HK-2 (cell line): ENCODE results near the gene CASS4.

Experiments used
- DNase-seq: peaks from one replicate; pipeline ENCODE4 v3.0.0-alpha.2; 2018; ENCODE audit not compliant: unreplicated experiment

CASS4 gene

GRCh38 chr20:56424931-56425330, 12.9 kb downstream of the CASS4 start:
- DNase-seq, result no peak

DNA sequence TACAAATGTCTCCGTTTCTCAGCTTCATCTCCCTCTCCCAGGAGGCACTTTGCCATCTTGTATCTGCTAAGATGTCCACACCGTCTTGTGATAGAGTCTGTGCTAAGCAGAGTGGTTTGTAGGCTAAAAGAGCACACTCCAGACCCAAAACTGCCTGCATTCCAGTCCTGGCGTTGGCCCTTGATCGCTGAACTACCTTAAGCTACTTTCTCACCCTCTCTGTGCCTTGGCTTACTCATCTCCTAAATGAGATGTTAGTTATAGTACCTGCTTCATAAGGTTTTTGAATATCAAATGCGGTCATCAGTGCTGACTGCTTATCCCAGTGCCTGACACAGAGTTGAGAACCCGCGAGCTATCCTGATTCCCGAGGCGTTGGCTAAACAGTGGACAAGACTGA, 14.0 kb downstream of the CASS4 start:
- no peak for DNase-seq

DNA sequence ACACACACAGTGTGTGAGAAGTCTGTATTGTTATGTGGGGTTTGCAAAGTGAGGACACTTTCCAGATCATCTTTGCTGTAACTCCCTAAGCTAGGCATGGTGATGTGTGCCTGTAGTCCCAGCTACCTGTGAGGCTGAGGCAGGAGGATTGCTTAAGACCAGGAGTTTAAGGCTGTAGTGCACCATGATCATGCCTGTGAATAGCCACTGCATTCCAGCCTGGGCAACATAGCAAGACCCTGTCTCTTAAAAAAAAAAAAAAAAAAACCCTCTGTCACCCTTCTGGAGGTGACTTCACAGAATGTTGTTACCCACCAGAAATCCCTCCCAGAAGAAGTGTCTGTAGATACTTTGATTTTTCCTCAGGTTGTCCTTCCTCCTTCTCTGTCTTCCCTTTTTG, 14.9 kb downstream of the CASS4 start:
- DNase-seq, result no peak

- no peak for DNase-seq
These were observed 15.7 kb downstream of the CASS4 start for GRCh38 chr20:56427797-56428196.

DNA sequence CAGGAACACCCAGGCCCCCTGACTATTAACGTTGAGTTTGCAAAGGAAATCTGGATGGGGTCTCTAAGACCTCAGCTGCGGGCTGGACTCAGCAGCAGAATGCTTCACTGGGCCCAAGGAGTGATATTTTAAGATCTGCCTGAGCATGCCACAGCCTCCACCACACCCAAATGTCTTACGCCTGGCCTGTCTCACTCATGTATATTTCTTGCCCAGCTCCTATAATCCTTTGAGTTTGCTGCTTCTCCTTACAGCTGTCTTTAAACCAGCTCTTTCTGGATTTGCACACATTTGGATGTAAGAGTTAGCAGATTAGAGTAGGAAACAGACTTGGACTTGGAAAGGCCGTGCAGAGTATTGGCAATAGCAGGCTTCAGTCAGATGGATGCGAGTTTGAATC, 16.4 kb downstream of the CASS4 start:
- no peak for DNase-seq

- no peak for DNase-seq
These were observed 16.8 kb downstream of the CASS4 start for GRCh38 chr20:56428881-56429280.

GRCh38 chr20:56429502-56429901, 17.4 kb downstream of the CASS4 start:
- DNase-seq, result peak; percentile 57

DNA sequence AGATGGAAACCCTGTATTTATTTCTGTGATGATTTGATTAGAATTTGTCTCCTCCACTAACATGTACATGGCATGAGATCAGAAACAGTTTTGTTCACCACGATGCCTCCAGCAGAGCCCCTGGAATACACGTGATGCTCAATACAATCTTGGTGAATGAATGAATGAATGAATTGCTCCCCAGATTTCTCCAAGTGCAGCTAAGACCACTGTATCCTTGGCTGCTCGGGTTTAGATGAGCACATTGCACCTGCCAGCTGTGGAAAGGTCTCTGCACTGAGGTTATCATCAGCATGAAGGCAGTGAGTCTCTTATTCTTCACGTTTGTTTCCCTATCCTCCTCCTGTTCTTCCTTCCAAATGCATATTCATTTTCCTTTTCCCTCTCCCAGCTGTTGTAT, 17.9 kb downstream of the CASS4 start:
- no peak for DNase-seq

- DNase-seq, result no peak
These were observed 18.4 kb downstream of the CASS4 start for GRCh38 chr20:56430461-56430860.

- DNase-seq, result no peak
These were observed 18.9 kb downstream of the CASS4 start for GRCh38 chr20:56430957-56431356.

DNA sequence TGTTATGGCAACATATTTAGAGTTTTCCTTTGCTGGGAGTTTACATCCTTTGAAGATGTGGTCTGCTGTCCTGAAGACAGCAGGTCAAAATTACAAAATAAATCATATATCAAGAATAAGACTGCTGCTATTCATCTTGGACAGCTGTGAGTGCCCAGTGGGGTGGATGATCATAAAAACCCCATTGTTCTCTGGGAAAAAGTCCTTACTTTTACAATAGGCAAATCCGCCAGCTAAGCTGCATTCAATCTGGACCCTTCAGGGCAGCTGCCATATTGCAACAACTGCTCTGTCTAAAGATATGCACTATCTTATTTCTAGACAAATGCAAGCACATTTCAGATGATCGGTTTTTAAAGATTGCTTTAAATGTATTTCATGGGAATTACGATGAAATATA, 19.4 kb downstream of the CASS4 start:
- DNase-seq, result no peak

DNA sequence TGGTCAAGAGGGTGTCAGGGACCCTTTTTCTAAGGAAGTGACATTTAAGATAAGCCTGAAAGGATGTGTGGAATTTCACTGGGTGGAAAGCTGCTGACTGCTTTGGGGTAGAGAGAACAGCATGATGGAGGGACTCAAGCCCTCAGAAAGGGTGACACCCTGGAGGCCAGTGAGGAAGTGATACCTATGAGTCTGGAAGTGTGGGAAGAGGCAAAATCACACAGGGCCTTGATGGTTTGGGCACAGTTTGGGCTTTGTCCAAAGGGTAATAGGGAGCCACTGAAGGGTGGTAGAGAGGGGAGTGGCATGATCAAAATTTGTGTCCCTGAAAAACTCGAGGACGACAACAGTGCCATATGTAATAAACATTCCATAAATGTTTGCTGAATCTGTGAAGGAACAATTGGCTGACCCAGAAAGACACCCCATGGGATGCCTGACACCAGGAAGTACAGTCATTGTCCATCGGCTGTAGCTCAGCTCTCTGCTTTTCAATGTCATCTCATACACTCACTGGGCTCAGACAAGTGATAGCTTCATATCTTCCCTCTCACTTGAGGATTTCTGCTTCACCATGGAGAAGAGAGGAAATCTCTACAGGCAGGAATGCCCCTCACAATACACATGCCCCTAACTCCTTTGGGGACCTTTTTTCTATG, 21.3 kb downstream of the CASS4 start:
- no peak for DNase-seq

DNA sequence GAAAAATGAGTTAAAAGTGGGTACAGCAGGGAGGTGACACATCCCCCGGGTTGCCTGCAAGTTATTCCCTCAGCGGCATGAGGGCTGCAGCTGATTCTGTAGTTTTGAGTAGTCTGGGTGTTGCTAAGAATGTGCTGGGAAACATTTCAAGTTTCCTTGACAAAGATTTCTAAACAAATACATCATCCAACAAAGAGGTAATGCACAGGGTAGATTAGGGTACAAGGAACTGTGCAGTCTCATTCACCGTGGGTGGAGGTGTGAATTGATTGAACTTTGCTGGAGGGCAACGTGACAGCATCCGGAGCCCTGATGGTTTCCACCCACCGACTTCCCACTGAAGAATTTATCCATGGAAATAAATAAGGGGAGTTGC, 21.8 kb downstream of the CASS4 start:
- DNase-seq, result no peak

GRCh38 chr20:56437196-56437960, 25.3 kb downstream of the CASS4 start:
- no peak for DNase-seq

DNA sequence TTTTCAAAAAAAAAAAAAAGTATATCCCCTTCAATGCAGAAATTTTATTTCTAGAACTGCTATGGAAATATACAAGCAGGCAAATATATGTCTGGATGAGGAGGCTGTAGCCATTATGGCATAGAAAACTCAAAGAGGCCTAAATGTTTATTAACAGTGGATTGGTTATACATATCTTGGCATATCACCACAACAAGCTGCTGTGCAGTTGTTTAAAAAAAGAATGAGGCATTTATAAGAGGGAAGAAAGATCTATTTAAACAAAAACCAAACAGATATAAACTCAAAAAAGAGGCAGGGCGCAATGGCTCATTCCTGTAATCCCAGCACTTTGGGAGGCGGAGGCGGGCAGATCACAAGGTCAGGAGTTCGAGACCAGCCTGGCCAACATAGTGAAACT, 26.2 kb downstream of the CASS4 start:
- no peak for DNase-seq

GRCh38 chr20:56439771-56440291, 27.8 kb downstream of the CASS4 start:
- peak; percentile 20 for DNase-seq

DNA sequence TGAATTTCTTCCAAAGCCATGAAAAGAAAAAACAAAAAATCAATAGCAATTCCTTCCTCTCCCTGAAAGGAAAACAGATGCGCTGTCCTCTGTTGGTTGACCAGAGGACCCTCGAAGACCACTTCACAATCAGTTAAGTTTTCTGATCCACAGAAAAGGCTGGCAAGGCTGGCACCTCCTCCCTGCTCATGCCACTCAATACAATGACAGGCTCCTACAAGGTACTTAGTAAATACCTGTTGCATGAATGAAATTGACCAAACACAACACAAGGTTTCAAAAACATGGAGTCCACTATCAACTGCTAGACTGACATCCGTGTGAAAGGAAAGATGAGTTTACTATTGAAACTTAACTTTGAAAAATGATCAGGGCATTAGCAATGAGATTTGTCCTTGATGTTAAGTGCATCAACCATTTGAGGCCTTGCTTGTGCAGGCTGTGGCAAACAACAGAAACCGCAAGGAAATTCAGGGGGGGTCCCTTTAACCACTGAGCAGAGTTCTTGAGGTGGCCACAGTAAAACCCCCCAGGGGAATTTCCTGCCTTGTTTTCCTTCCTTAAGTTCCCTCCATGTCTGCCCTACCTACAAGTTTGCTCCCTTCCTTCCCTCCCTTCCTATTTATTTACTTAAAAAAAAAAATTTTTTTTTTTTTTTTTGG, 28.4 kb downstream of the CASS4 start:
- DNase-seq, result no peak

- DNase-seq, result no peak
These were observed 30.6 kb downstream of the CASS4 start for GRCh38 chr20:56442389-56443365.

DNA sequence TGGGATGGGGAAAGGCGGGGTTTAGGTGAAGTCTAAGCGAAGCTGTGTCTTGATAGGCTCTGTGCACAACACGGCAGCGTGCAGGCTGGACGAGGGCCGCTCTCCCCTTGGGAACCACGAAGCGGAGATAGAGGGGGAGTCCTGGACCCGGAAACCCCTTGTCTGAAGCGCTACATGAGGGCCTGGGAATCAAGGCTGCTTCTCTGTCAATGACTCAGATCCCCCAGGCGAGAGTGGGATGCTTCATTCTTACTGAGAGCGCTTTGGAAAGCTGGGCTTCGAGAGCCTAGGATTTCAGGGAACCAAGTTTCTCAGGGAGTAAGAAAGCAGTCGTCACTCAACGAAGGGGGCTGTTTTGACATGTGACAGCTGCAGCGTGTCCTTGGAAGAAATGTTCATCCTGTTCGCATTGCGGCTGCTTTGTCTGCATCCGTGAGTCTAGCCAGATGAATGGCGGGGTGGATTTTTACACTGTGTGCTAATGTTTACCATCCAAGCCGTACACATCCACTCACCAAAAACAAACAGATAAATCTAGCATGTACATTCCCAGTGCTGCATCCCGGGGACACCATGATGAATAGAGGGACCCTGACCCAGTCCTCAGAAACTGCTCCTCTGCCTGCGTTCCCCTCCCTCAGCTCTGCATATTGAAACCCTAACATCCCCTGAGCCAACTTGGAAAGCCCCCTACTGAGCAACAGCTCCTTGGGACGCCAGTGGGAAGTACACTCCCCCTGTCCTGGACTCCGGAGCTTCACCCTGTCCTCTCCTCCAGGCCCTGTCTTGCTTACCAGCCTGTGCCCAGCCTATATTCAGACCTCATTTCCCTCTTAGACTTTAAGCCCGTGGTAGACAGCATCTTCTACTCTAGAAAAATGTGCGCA, 31.8 kb downstream of the CASS4 start:
- no peak for DNase-seq

DNA sequence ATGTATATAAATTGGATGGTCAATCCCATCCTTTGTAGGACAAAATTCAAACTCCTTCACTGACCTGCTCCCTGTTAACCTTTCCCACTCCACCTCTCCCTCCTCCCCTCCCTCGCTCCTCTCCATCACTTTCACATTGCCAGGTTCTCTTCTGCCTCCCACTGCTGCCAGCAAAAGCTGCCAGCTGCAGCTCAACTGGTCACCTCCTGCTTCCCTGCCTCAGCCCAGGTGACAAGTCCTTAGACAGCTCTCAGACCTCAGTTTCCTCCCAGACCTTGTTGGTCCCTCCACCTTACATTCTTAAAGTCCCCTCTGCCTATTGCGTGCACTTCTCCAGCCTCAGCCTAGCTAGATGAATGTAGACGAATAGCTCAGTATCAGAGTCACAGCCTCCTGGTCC, 33.1 kb downstream of the CASS4 start:
- DNase-seq, result no peak

DNA sequence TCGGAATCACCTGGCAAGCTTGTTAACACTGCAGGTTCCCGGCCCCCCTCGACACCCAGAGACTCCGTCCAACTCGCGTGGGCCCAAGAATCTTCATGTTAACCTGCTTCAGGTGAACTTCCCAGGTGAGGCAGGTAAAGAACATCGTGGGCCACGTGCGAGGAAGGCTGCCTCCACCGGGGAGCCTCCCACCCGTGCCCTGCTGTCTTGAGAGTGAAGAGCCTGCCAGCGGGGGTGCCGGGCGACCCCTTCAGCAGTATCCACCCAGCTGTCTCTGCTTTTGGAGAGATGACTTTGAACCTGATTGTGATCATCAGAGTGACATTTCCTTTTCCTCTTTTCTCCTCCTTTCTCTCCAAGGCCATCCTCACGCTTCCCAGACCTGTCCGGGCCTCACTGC, 33.5 kb downstream of the CASS4 start:
- DNase-seq, result no peak
